ENCODE results near the gene DUSP22. TPM values are rescaled to one million over a fixed set of nuclear protein-coding genes. Genes with fewer than 3 reads are reported as not detected.

Gene DUSP22
- total RNA-seq, 2 donors from 2014 or later, result 13.8 to 34.8 TPM

DNA sequence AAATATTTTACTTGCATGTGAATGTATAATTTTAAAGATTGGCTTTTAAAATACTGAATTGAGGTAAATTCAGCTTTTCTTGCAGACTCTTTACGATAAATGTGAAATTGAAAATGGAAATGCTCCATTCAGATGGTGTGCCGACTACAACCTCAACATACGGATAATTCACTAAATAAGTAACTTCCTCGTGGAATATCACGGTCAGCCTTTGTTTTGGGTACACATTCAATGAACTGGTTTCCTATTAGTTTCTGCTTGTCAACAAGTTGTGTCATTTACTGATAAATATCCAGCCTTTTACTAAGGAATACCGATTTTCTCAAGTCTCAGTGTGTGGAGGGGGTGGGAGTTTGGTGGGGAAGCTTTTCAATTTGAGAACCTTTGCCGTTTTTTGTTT lies 96.9 kb downstream of the DUSP22 start:
- no peak for DNase-seq
- TF ChIP-seq, protein P1, sequence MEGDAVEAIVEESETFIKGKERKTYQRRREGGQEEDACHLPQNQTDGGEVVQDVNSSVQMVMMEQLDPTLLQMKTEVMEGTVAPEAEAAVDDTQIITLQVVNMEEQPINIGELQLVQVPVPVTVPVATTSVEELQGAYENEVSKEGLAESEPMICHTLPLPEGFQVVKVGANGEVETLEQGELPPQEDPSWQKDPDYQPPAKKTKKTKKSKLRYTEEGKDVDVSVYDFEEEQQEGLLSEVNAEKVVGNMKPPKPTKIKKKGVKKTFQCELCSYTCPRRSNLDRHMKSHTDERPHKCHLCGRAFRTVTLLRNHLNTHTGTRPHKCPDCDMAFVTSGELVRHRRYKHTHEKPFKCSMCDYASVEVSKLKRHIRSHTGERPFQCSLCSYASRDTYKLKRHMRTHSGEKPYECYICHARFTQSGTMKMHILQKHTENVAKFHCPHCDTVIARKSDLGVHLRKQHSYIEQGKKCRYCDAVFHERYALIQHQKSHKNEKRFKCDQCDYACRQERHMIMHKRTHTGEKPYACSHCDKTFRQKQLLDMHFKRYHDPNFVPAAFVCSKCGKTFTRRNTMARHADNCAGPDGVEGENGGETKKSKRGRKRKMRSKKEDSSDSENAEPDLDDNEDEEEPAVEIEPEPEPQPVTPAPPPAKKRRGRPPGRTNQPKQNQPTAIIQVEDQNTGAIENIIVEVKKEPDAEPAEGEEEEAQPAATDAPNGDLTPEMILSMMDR (IDR thresholded peaks at IDR 0.05), result no peak
- TF ChIP-seq POLR2A (IDR thresholded peaks at IDR 0.05), result no peak
- 42% methylated on average over 7 of the region's 7 CpGs for WGBS, 2 donors
- H3K27me3 ChIP-seq, result peaks cover 0 to 22% of the 10 kb centered on the region in 2 donors
- intact Hi-C loops (cut with DNase I), result no loop called here
- no peaks in the 10 kb centered on the region for H3K36me3 ChIP-seq (replicated peaks in 1 of 2; ENCODE audit: insufficient read depth in 1 of 2, low read depth in 2 of 2)
- no peaks in the 10 kb centered on the region for H3K9me3 ChIP-seq
- no peak for ATAC-seq
- no peak overlapping the region for H3K4me3 ChIP-seq
- no peak overlapping the region for H3K27ac ChIP-seq
- H3K4me1 ChIP-seq, result peaks cover 36% of the 10 kb centered on the region

DNA sequence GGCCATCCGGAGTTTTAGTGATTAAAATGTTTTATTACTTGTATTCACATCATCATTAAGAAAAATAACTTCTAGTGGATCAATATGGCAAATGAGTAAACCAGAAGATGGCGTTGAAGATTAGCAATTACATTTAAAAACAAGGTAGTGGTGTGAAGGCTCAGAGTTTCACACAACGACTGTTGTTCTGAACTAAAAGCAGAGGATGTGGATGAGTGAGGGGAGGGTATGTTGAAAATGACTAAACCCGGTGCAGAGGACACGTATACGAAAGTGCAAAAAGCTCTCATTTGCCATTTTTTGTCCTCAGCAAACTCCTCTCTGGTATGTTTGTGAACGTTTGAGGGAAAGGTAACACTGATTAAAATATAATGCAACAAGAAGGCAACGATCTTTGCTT lies 97.3 kb downstream of the DUSP22 start:
- H3K27me3 ChIP-seq, result peaks cover 0 to 22% of the 10 kb centered on the region in 2 donors
- H3K4me3 ChIP-seq, result no peak overlapping the region
- DNase-seq (no peak), ATAC-seq (no peak)
- intact Hi-C loops (cut with DNase I), result no loop called here
- H3K27ac ChIP-seq, result no peak overlapping the region
- peaks cover 36% of the 10 kb centered on the region for H3K4me1 ChIP-seq
- TF ChIP-seq, protein P1 (IDR thresholded peaks at IDR 0.05), result no peak
- no peak for TF ChIP-seq POLR2A (IDR thresholded peaks at IDR 0.05)
- no peaks in the 10 kb centered on the region for H3K36me3 ChIP-seq (replicated peaks in 1 of 2; ENCODE audit: insufficient read depth in 1 of 2, low read depth in 2 of 2)
- WGBS, 2 donors, result 15 to 19% methylated on average over 8 of the region's 8 CpGs
- no peaks in the 10 kb centered on the region for H3K9me3 ChIP-seq

DNA sequence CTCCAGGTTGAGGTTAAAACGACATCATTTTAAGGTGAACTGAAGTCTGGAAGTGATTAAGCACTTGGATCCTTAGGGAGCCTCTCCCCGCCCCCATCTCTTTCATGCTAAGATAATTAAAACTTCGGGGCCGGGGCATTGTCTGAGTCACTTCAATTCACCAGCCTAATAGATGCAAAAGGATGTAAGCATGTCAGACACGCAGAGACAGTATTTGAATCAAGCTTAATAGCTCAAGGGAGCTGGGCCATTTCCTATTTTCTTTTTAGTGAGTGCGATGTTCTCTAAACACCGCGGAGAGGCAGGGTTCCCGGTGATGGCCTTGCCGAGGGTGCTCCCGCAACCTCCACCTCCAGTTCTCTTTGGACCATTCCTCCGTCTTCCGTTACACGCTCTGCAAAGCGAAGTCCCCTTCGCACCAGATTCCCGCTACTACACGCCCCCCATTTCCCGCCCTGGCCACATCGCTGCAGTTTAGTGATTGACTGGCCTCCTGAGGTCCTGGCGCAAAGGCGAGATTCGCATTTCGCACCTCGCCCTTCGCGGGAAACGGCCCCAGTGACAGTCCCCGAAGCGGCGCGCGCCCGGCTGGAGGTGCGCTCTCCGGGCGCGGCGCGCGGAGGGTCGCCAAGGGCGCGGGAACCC lies 98.7 kb downstream of the DUSP22 start:
- DNase-seq, result no peak
- intact Hi-C loops (cut with DNase I), result no loop called here
- peaks cover 0 to 22% of the 10 kb centered on the region in 2 donors for H3K27me3 ChIP-seq

DNA sequence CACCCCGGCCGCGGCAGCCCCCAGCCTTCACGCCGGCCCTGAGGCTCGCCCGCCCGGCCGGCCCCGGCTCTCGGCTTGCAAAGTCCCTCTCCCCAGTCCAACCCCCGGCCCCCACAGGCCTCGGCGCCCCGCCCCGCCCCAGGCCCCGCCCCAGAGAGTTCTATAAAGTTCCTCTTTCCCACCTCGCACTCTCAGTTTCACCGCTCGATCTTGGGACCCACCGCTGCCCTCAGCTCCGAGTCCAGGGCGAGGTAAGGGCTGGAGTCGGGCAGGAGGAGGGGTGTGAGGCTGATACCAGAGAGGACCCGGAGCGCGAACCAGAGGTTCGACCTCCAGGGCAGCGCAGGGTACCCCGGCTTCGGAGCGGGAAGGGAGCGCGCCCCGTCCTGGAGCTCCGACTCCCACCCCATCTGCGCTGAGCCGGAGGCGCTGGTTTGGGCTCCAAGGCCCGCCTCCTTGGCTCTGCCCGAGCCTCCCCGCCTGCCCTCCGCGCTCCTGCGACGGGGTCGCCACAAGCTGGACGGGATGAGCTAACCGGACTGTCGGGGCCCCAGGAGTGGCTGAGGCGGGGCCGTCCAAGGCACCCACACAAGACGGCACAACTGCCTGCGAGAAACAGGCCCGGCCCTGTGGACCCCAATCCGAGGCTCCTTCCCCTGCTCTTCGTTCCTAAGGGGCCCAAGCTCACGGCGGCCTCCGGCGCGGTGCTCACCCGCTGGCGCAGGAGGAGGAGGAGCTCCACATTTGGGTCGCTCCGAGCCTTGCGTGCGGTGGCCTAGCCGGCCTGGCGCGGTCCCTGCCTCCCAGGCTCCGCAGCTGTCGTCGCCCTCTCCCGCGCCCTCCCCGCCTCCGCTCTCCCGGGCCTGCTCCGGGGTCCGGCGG lies 99.5 kb downstream of the DUSP22 start, which contains the start of gene IRF4:
TSS of gene IRF4 (plus strand) at position 194 of the 882 bp plus-strand sequence. CDS start 1,401 bp downstream, outside the sequence.
- TF ChIP-seq POLR2A (IDR thresholded peaks at IDR 0.05), result peak in 1 of 3 donors; percentile 17
- TF ChIP-seq, protein P1 (IDR thresholded peaks at IDR 0.05), result no peak
- Histone ChIP-seq H3K4me3 (no peak within 1 kb of the TSS), H3K27me3 (peaks cover 0 to 22% of the 10 kb centered on the region in 2 donors), H3K4me1 (peaks cover 36% of the 10 kb centered on the region), H3K9me3 (no peaks in the 10 kb centered on the region), H3K36me3 (replicated peaks in 1 of 2; ENCODE audit: insufficient read depth in 1 of 2, low read depth in 2 of 2) (no peaks in the 10 kb centered on the region), H3K27ac (no peak within 1 kb of the TSS)
- DNase-seq (no peak), ATAC-seq (no peak)
- intact Hi-C loops (cut with DNase I), result no loop called here
- WGBS, 2 donors, result 0% methylated on average over 10 to 75 of the region's 82 CpGs

More for the DNA sequence above, 98.7 kb downstream of the DUSP22 start:
- Histone ChIP-seq H3K4me3 (no peak overlapping the region), H3K4me1 (peaks cover 36% of the 10 kb centered on the region), H3K27ac (no peak overlapping the region), H3K36me3 (replicated peaks in 1 of 2; ENCODE audit: insufficient read depth in 1 of 2, low read depth in 2 of 2) (no peaks in the 10 kb centered on the region), H3K9me3 (no peaks in the 10 kb centered on the region)
- no peak for TF ChIP-seq POLR2A (IDR thresholded peaks at IDR 0.05)
- TF ChIP-seq, protein P1 (IDR thresholded peaks at IDR 0.05), result no peak
- no peak for ATAC-seq
- 2 to 4% methylated on average over 19 to 44 of the region's 44 CpGs for WGBS, 2 donors
